IMR-90 (cell line): ENCODE measurements around the gene EXOC3L4. TPM values are rescaled to one million over a fixed set of nuclear protein-coding genes. Genes with fewer than 3 reads are reported as not detected.

Source experiments
- ATAC-seq: fragments of 200-7000 bp; cut with Tn5 transposase; 2 replicates; pipeline ENCODE4 v1.9.1; 2020; ENCODE audit warnings: low read depth, mild to moderate bottlenecking, moderate library complexity
- BruUV-seq: library from RNA; stranded (reverse); fragments of 400-500 nt; replicated peaks from 2 replicates; lab custom pipeline; 2021; lab: Mats Ljungman, UMichigan
- CTCF ChIA-PET: fragments of 300-600 bp; formaldehyde crosslinking; extraction: SDS; loops from one replicate; lab custom pipeline; 2021; ENCODE audit warnings: antibody characterized with exemption; lab: Yijun Ruan, JAX
- POLR2A ChIA-PET: fragments of 300-600 bp; sonication (Branson Sonifier 250); formaldehyde crosslinking; loops from one replicate; lab custom pipeline; 2022; ENCODE audit warnings: antibody characterized with exemption; ENCODE audit not compliant: unreplicated experiment; lab: Charles Lee
- DNase-seq: peaks from one replicate; pipeline ENCODE4 v3.0.0; 2013
- H2AFZ ChIP-seq: replicated peaks from 2 replicates; pipeline ENCODE3; 2013; ENCODE audit warnings: low read length, mild to moderate bottlenecking; ENCODE audit not compliant: poor library complexity
- H2AK5ac ChIP-seq: 2 replicates; pipeline ENCODE4 v1.6.1; 2013; ENCODE audit warnings: low read depth, low read length, inconsistent platforms
- H2AK9ac ChIP-seq: replicated peaks from 2 replicates; pipeline ENCODE3; 2013; ENCODE audit warnings: mild to moderate bottlenecking, low read depth, low read length, moderate library complexity; ENCODE audit not compliant: poor library complexity
- H2BK120ac ChIP-seq: 2 replicates; pipeline ENCODE4 v1.6.1; 2013; ENCODE audit warnings: low read depth, low read length, inconsistent platforms
- H2BK15ac ChIP-seq: 3 replicates; pipeline ENCODE4 v1.6.1; 2013; ENCODE audit warnings: low read depth, low read length, inconsistent platforms
- H2BK20ac ChIP-seq: 2 replicates; pipeline ENCODE4 v1.6.1; 2013; ENCODE audit warnings: low read depth, mild to moderate bottlenecking, inconsistent platforms, low read length, moderate library complexity
- H2BK5ac ChIP-seq: 2 replicates; pipeline ENCODE4 v1.6.1; 2013; ENCODE audit warnings: mild to moderate bottlenecking, low read depth, low read length, inconsistent platforms; ENCODE audit not compliant: poor library complexity, severe bottlenecking
- H3K14ac ChIP-seq: replicated peaks from 2 replicates; pipeline ENCODE4 v1.6.1; 2013; ENCODE audit warnings: low read depth, low read length, inconsistent platforms
- H3K18ac ChIP-seq: 2 replicates; pipeline ENCODE4 v1.6.1; 2013; ENCODE audit warnings: low read depth, low read length, control low read depth
- H3K23ac ChIP-seq: 2 replicates; pipeline ENCODE4 v1.6.1; 2013; ENCODE audit warnings: low read depth, low read length, inconsistent platforms
- H3K27ac ChIP-seq: 2 replicates; pipeline ENCODE4 v1.5.1; 2013; ENCODE audit warnings: mild to moderate bottlenecking, control low read depth, low read length; ENCODE audit not compliant: insufficient read depth
- H3K27me3 ChIP-seq: 2 replicates; pipeline ENCODE4 v1.6.1; 2013; ENCODE audit warnings: low read length; ENCODE audit not compliant: control insufficient read depth, insufficient read depth
- H3K36me3 ChIP-seq: 2 replicates; pipeline ENCODE4 v1.6.1; 2013; ENCODE audit warnings: low read length, mixed read lengths; ENCODE audit not compliant: control insufficient read depth, insufficient read depth
- H3K4ac ChIP-seq: 2 replicates; pipeline ENCODE4 v1.6.1; 2013; ENCODE audit warnings: low read depth, low read length, inconsistent platforms
- H3K4me1 ChIP-seq: 2 replicates; pipeline ENCODE4 v1.6.1; 2013; ENCODE audit warnings: low read length, mixed read lengths; ENCODE audit not compliant: control insufficient read depth, insufficient read depth
- H3K4me2 ChIP-seq: 2 replicates; pipeline ENCODE4 v1.6.1; 2013; ENCODE audit warnings: low read depth, mild to moderate bottlenecking, control low read depth, low read length, moderate library complexity
- H3K4me3 ChIP-seq: 2 replicates; pipeline ENCODE4 v1.5.1; 2013; ENCODE audit warnings: low read depth, mild to moderate bottlenecking, control low read depth, low read length, moderate library complexity; ENCODE audit not compliant: insufficient read depth
- H3K56ac ChIP-seq: 2 replicates; pipeline ENCODE4 v1.6.1; 2013; ENCODE audit warnings: low read length, inconsistent platforms; ENCODE audit not compliant: insufficient read depth; ENCODE audit errors: extremely low read depth
- H3K79me1 ChIP-seq, 2 experiments: 2 replicates each; pipeline ENCODE4 v1.6.1; 2013; ENCODE audit warnings: low read length in 2 of 2, inconsistent platforms in 1 of 2, low read depth in 1 of 2
- H3K9ac ChIP-seq: 2 replicates; pipeline ENCODE4 v1.6.1; 2013; ENCODE audit warnings: low read depth, low read length, control low read depth
- H3K9me1 ChIP-seq: 2 replicates; pipeline ENCODE4 v1.6.1; 2013; ENCODE audit warnings: low read length, inconsistent platforms; ENCODE audit not compliant: insufficient read depth
- H3K9me3 ChIP-seq: 2 replicates; pipeline ENCODE4 v1.6.1; 2013; ENCODE audit warnings: low read length; ENCODE audit not compliant: control insufficient read depth, insufficient read depth
- H4K20me1 ChIP-seq: 2 replicates; pipeline ENCODE4 v1.6.1; 2013; ENCODE audit warnings: low read length, inconsistent platforms; ENCODE audit not compliant: insufficient read depth
- H4K5ac ChIP-seq: 2 replicates; pipeline ENCODE4 v1.6.1; 2013; ENCODE audit warnings: mild to moderate bottlenecking, low read depth, low read length, control low read depth
- H4K8ac ChIP-seq, 2 experiments: 2 replicates each; pipeline ENCODE4 v1.6.1; 2013; ENCODE audit warnings: low read depth in 2 of 2, low read length in 2 of 2, control low read depth in 1 of 2, inconsistent platforms in 1 of 2
- H4K91ac ChIP-seq: 2 replicates; pipeline ENCODE4 v1.6.1; 2013; ENCODE audit warnings: low read depth, low read length, inconsistent platforms; ENCODE audit not compliant: insufficient read depth
- BHLHE40 ChIP-seq: fragments of 150-350 bp; IDR thresholded peaks from 2 replicates; pipeline ENCODE4 v1.6.1; 2016; ENCODE audit warnings: mild to moderate bottlenecking, low read depth, low read length
- CEBPB ChIP-seq: IDR thresholded peaks from 2 replicates; pipeline ENCODE4 v1.6.1; 2012; ENCODE audit warnings: low read depth, low read length, improper control_type of control experiment
- WGBS, 2 experiments: methylation state at CpG; one replicate each; pipeline versions ENCODE4 v1.1.5 to v1.1.7; 2013; ENCODE audit warnings: missing lambda C conversion rate in 2 of 2; ENCODE audit not compliant: insufficient read length in 1 of 2; ENCODE audit errors: extremely low coverage in 2 of 2; 5-methylcytosine and 5-hydroxymethylcytosine counted together
- dilution Hi-C: fragments of 300-500 bp; cut with HindIII; formaldehyde crosslinking; loops from one replicate; pipeline ENCODE4 v1.14.3; 2018; ENCODE audit warnings: low sequenced_read_pairs; ENCODE audit not compliant: unreplicated experiment
- in situ Hi-C: fragments of 300-500 bp; cut with MboI; formaldehyde crosslinking; loops from 3 replicates; pipeline ENCODE4 v1.14.3; 2019; ENCODE audit warnings: low sequenced_read_pairs, inconsistent platforms, mixed read lengths
- intact Hi-C: fragments of 100-400 bp; cut with micrococcal nuclease; formaldehyde crosslinking; loops from 2 replicates; pipeline ENCODE4 v1.10.0; 2022
- polyA plus RNA-seq, 3 experiments: library from polyadenylated mRNA; depleted of rRNA; stranded (reverse); fragments of >200 nt; gene quantifications; 2 replicates each; pipeline ENCODE4 v1.2.3, GENCODE V29; 2012; ENCODE audit warnings: low replicate concordance in 1 of 3
- total RNA-seq: library from RNA; depleted of rRNA; stranded (reverse); fragments of >200 nt; gene quantifications from 2 replicates; pipeline ENCODE4 v1.2.3, GENCODE V29; 2012

The EXOC3L4 gene
- total and polyA plus RNA-seq, 2 of the 4 experiments (the other 2 are of a cell fraction) = not detected

DNA sequence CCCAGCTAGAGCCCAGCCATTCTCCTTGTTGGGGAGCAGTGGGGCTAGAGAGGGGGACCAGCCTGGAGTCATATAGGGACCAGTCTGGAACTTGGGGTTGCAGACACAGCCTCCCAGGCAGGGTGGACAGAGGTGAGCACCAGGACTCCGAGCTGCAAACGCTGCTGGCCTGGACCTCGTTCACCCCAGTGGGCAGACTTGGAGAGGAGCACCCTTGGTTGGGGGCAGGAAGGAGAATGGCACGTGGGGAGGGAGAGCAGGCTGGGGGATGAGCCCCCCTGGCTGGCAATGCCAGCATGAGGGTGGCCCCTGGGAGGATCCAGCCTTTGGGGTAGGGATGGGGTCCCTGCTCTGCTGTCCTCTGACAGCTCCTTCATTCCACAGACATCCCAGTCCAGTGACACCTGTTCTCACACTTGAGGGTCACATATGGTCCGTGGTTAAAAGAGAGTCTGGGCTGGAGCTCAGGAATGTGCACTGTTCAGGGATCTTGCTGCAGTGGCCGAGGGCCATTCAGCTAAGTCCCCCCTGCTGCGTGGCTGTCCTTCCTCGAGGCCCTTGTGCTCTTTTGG lies 7.7 kb upstream of the EXOC3L4 start:
- POLR2A ChIA-PET = no interaction called here
- no TSS peak for BruUV-seq
- no peak overlapping the region for H2BK5ac ChIP-seq
- H3K36me3 ChIP-seq = no peaks in the 10 kb centered on the region
- H3K4me2 ChIP-seq = no peak overlapping the region
- DNase-seq (no peak), ATAC-seq (no peak)
- no peak overlapping the region for H4K5ac ChIP-seq
- no peak overlapping the region for H2AK9ac ChIP-seq
- no peaks in the 10 kb centered on the region for H4K20me1 ChIP-seq
- peaks cover 11% of the 10 kb centered on the region for H3K4me1 ChIP-seq
- peaks cover 62% of the 10 kb centered on the region for H3K27me3 ChIP-seq
- no peak overlapping the region for H4K8ac ChIP-seq
- WGBS, 2 experiments = no CpG with 5 or more reads among the region's 8 CpGs
- H3K9ac ChIP-seq = no peak overlapping the region
- H3K56ac ChIP-seq = no peak overlapping the region
- no peaks in the 10 kb centered on the region for H3K9me1 ChIP-seq
- H3K23ac ChIP-seq = no peak overlapping the region
- H2BK15ac ChIP-seq = no peak overlapping the region
- no peak overlapping the region for H2BK120ac ChIP-seq
- H3K9me3 ChIP-seq = peaks cover 2% of the 10 kb centered on the region; the same call in 1 of the 2 replicates
- no peaks in the 10 kb centered on the region for H3K79me1 ChIP-seq
- TF ChIP-seq CEBPB = no peak
- TF ChIP-seq BHLHE40 = no peak
- CTCF ChIA-PET = interaction anchor here (0.6 to 0.7 kb wide), 2 partner anchors 18 to 102 kb away, joined by 3 read pairs; no protein-coding TSS in a partner anchor
- H2AK5ac ChIP-seq = no peak overlapping the region
- H2AFZ ChIP-seq = no peak overlapping the region
- H4K91ac ChIP-seq = no peak overlapping the region
- H3K27ac ChIP-seq = no peak overlapping the region
- H2BK20ac ChIP-seq = no peak overlapping the region
- H3K4ac ChIP-seq = no peak overlapping the region
- H3K14ac ChIP-seq = no peak overlapping the region
- intact Hi-C loops = no loop called here
- dilution Hi-C loops = no loop called here
- no peak overlapping the region for H3K18ac ChIP-seq
- no peak overlapping the region for H3K4me3 ChIP-seq
- in situ Hi-C loops = no loop called here
